Measurements from ENCODE around the gene TMEM167B.

GRCh38 chr1:109041621-109042468 is 48.7 kb upstream of the TMEM167B start, which contains the start of gene WDR47:
- peak in 2 of 5 experiments; percentile 26 to 48 for TF ChIP-seq CTCF (IDR thresholded peaks at IDR 0.05)
- TF ChIP-seq POLR2A (IDR thresholded peaks at IDR 0.05), result peak; percentile 76 to 96

All from tibial nerve (tissue), 3 donors.